IMR-90 (cell line): ENCODE measurements around the gene SMARCA2. TPM values are rescaled to one million over a fixed set of nuclear protein-coding genes. Genes with fewer than 3 reads are reported as not detected.

ENCODE experiments used
- ATAC-seq: fragments of 200-7000 bp; cut with Tn5 transposase; 2 replicates; pipeline ENCODE4 v1.9.1; 2020; ENCODE audit warnings: low read depth, mild to moderate bottlenecking, moderate library complexity
- BruUV-seq: library from RNA; stranded (reverse); fragments of 400-500 nt; replicated peaks from 2 replicates; lab custom pipeline; 2021; lab: Mats Ljungman, UMichigan
- CTCF ChIA-PET: fragments of 300-600 bp; formaldehyde crosslinking; extraction: SDS; loops from one replicate; lab custom pipeline; 2021; ENCODE audit warnings: antibody characterized with exemption; lab: Yijun Ruan, JAX
- POLR2A ChIA-PET: fragments of 300-600 bp; sonication (Branson Sonifier 250); formaldehyde crosslinking; loops from one replicate; lab custom pipeline; 2022; ENCODE audit warnings: antibody characterized with exemption; ENCODE audit not compliant: unreplicated experiment; lab: Charles Lee
- DNase-seq: peaks from one replicate; pipeline ENCODE4 v3.0.0; 2013
- H2AFZ ChIP-seq: replicated peaks from 2 replicates; pipeline ENCODE3; 2013; ENCODE audit warnings: low read length, mild to moderate bottlenecking; ENCODE audit not compliant: poor library complexity
- H2AK5ac ChIP-seq: 2 replicates; pipeline ENCODE4 v1.6.1; 2013; ENCODE audit warnings: low read depth, low read length, inconsistent platforms
- H2AK9ac ChIP-seq: replicated peaks from 2 replicates; pipeline ENCODE3; 2013; ENCODE audit warnings: mild to moderate bottlenecking, low read depth, low read length, moderate library complexity; ENCODE audit not compliant: poor library complexity
- H2BK120ac ChIP-seq: 2 replicates; pipeline ENCODE4 v1.6.1; 2013; ENCODE audit warnings: low read depth, low read length, inconsistent platforms
- H2BK15ac ChIP-seq: 3 replicates; pipeline ENCODE4 v1.6.1; 2013; ENCODE audit warnings: low read depth, low read length, inconsistent platforms
- H2BK20ac ChIP-seq: 2 replicates; pipeline ENCODE4 v1.6.1; 2013; ENCODE audit warnings: low read depth, mild to moderate bottlenecking, inconsistent platforms, low read length, moderate library complexity
- H2BK5ac ChIP-seq: 2 replicates; pipeline ENCODE4 v1.6.1; 2013; ENCODE audit warnings: mild to moderate bottlenecking, low read depth, low read length, inconsistent platforms; ENCODE audit not compliant: poor library complexity, severe bottlenecking
- H3K14ac ChIP-seq: replicated peaks from 2 replicates; pipeline ENCODE4 v1.6.1; 2013; ENCODE audit warnings: low read depth, low read length, inconsistent platforms
- H3K18ac ChIP-seq: 2 replicates; pipeline ENCODE4 v1.6.1; 2013; ENCODE audit warnings: low read depth, low read length, control low read depth
- H3K23ac ChIP-seq: 2 replicates; pipeline ENCODE4 v1.6.1; 2013; ENCODE audit warnings: low read depth, low read length, inconsistent platforms
- H3K27ac ChIP-seq: 2 replicates; pipeline ENCODE4 v1.5.1; 2013; ENCODE audit warnings: mild to moderate bottlenecking, control low read depth, low read length; ENCODE audit not compliant: insufficient read depth
- H3K27me3 ChIP-seq: 2 replicates; pipeline ENCODE4 v1.6.1; 2013; ENCODE audit warnings: low read length; ENCODE audit not compliant: control insufficient read depth, insufficient read depth
- H3K36me3 ChIP-seq: 2 replicates; pipeline ENCODE4 v1.6.1; 2013; ENCODE audit warnings: low read length, mixed read lengths; ENCODE audit not compliant: control insufficient read depth, insufficient read depth
- H3K4ac ChIP-seq: 2 replicates; pipeline ENCODE4 v1.6.1; 2013; ENCODE audit warnings: low read depth, low read length, inconsistent platforms
- H3K4me1 ChIP-seq: 2 replicates; pipeline ENCODE4 v1.6.1; 2013; ENCODE audit warnings: low read length, mixed read lengths; ENCODE audit not compliant: control insufficient read depth, insufficient read depth
- H3K4me2 ChIP-seq: 2 replicates; pipeline ENCODE4 v1.6.1; 2013; ENCODE audit warnings: low read depth, mild to moderate bottlenecking, control low read depth, low read length, moderate library complexity
- H3K4me3 ChIP-seq: 2 replicates; pipeline ENCODE4 v1.5.1; 2013; ENCODE audit warnings: low read depth, mild to moderate bottlenecking, control low read depth, low read length, moderate library complexity; ENCODE audit not compliant: insufficient read depth
- H3K56ac ChIP-seq: 2 replicates; pipeline ENCODE4 v1.6.1; 2013; ENCODE audit warnings: low read length, inconsistent platforms; ENCODE audit not compliant: insufficient read depth; ENCODE audit errors: extremely low read depth
- H3K79me1 ChIP-seq, 2 experiments: 2 replicates each; pipeline ENCODE4 v1.6.1; 2013; ENCODE audit warnings: low read length in 2 of 2, inconsistent platforms in 1 of 2, low read depth in 1 of 2
- H3K9ac ChIP-seq: 2 replicates; pipeline ENCODE4 v1.6.1; 2013; ENCODE audit warnings: low read depth, low read length, control low read depth
- H3K9me1 ChIP-seq: 2 replicates; pipeline ENCODE4 v1.6.1; 2013; ENCODE audit warnings: low read length, inconsistent platforms; ENCODE audit not compliant: insufficient read depth
- H3K9me3 ChIP-seq: 2 replicates; pipeline ENCODE4 v1.6.1; 2013; ENCODE audit warnings: low read length; ENCODE audit not compliant: control insufficient read depth, insufficient read depth
- H4K20me1 ChIP-seq: 2 replicates; pipeline ENCODE4 v1.6.1; 2013; ENCODE audit warnings: low read length, inconsistent platforms; ENCODE audit not compliant: insufficient read depth
- H4K5ac ChIP-seq: 2 replicates; pipeline ENCODE4 v1.6.1; 2013; ENCODE audit warnings: mild to moderate bottlenecking, low read depth, low read length, control low read depth
- H4K8ac ChIP-seq, 2 experiments: 2 replicates each; pipeline ENCODE4 v1.6.1; 2013; ENCODE audit warnings: low read depth in 2 of 2, low read length in 2 of 2, control low read depth in 1 of 2, inconsistent platforms in 1 of 2
- H4K91ac ChIP-seq: 2 replicates; pipeline ENCODE4 v1.6.1; 2013; ENCODE audit warnings: low read depth, low read length, inconsistent platforms; ENCODE audit not compliant: insufficient read depth
- BHLHE40 ChIP-seq: fragments of 150-350 bp; IDR thresholded peaks from 2 replicates; pipeline ENCODE4 v1.6.1; 2016; ENCODE audit warnings: mild to moderate bottlenecking, low read depth, low read length
- CHD1 ChIP-seq: IDR thresholded peaks from 2 replicates; pipeline ENCODE4 v1.6.1; 2012; ENCODE audit warnings: low read depth, low read length, improper control_type of control experiment
- FOS ChIP-seq: fragments of 150-350 bp; IDR thresholded peaks from 2 replicates; pipeline ENCODE4 v1.6.1; 2016; ENCODE audit warnings: low read depth, low read length
- MAFK ChIP-seq: IDR thresholded peaks from 2 replicates; pipeline ENCODE4 v1.6.1; 2012; ENCODE audit warnings: low read depth, low read length, improper control_type of control experiment
- MXI1 ChIP-seq: IDR thresholded peaks from 2 replicates; pipeline ENCODE4 v1.6.1; 2012; ENCODE audit warnings: low read depth, mild to moderate bottlenecking, low read length, moderate library complexity, borderline replicate concordance
- NFE2L2 ChIP-seq: fragments of 150-350 bp; IDR thresholded peaks from 2 replicates; pipeline ENCODE4 v1.6.1; 2016; ENCODE audit warnings: low read depth, mild to moderate bottlenecking, low read length
- POLR2A ChIP-seq: IDR thresholded peaks from 2 replicates; pipeline ENCODE4 v1.6.1; 2012; ENCODE audit warnings: mild to moderate bottlenecking, low read depth, low read length
- RAD21 ChIP-seq: IDR thresholded peaks from 2 replicates; pipeline ENCODE4 v1.6.1; 2012; ENCODE audit warnings: low read length, improper control_type of control experiment
- RCOR1 ChIP-seq: IDR thresholded peaks from 2 replicates; pipeline ENCODE4 v1.6.1; 2012; ENCODE audit warnings: mild to moderate bottlenecking, low read length, improper control_type of control experiment; ENCODE audit not compliant: insufficient replicate concordance
- SMC3 ChIP-seq: fragments of 150-350 bp; IDR thresholded peaks from 2 replicates; pipeline ENCODE4 v1.6.1; 2016; ENCODE audit warnings: low read depth, mild to moderate bottlenecking, antibody characterized with exemption, low read length, moderate library complexity
- WGBS, 2 experiments: methylation state at CpG; one replicate each; pipeline versions ENCODE4 v1.1.5 to v1.1.7; 2013; ENCODE audit warnings: missing lambda C conversion rate in 2 of 2; ENCODE audit not compliant: insufficient read length in 1 of 2; ENCODE audit errors: extremely low coverage in 2 of 2; 5-methylcytosine and 5-hydroxymethylcytosine counted together
- dilution Hi-C: fragments of 300-500 bp; cut with HindIII; formaldehyde crosslinking; loops from one replicate; pipeline ENCODE4 v1.14.3; 2018; ENCODE audit warnings: low sequenced_read_pairs; ENCODE audit not compliant: unreplicated experiment
- in situ Hi-C: fragments of 300-500 bp; cut with MboI; formaldehyde crosslinking; loops from 3 replicates; pipeline ENCODE4 v1.14.3; 2019; ENCODE audit warnings: low sequenced_read_pairs, inconsistent platforms, mixed read lengths
- intact Hi-C: fragments of 100-400 bp; cut with micrococcal nuclease; formaldehyde crosslinking; loops from 2 replicates; pipeline ENCODE4 v1.10.0; 2022
- polyA plus RNA-seq, 3 experiments: library from polyadenylated mRNA; depleted of rRNA; stranded (reverse); fragments of >200 nt; gene quantifications; 2 replicates each; pipeline ENCODE4 v1.2.3, GENCODE V29; 2012; ENCODE audit warnings: low replicate concordance in 1 of 3
- total RNA-seq: library from RNA; depleted of rRNA; stranded (reverse); fragments of >200 nt; gene quantifications from 2 replicates; pipeline ENCODE4 v1.2.3, GENCODE V29; 2012
- TF ChIP-seq, protein P1 (sequence below): conservative IDR thresholded peaks from 2 replicates; pipeline ENCODE4 v1.5.1; 2012; ENCODE audit warnings: mild to moderate bottlenecking, low read depth, low read length, improper control_type of control experiment
- TF ChIP-seq, protein P2 (sequence below): fragments of 150-350 bp; IDR thresholded peaks from 2 replicates; pipeline ENCODE4 v1.6.1; 2017; ENCODE audit warnings: mild to moderate bottlenecking, antibody characterized with exemption, low read length, low read depth

Gene SMARCA2
- total and polyA plus RNA-seq, 2 of the 4 experiments (the other 2 are of a cell fraction): 25.3 to 26.7 TPM

DNA sequence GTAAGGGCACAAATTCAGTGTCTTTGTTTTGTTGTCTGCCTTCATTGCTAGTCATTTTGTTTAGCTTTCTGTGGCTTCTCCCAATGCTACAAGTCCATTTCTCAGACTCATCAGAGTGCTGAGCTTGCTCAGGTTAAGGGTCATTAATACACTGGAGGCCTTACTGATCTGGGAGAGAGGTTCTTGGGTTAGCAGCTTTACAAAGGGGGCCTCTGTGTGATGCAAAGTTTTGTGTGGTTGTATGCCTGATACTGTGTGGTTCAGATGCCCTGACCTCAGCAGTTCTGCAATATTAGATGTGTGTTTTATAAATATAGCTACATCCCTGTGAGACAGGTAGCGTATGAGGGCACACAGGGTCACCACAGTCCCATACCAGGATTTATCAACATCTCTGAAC, 34.8 kb upstream of the SMARCA2 start:
- Histone ChIP-seq H3K79me1 (no peaks in the 10 kb centered on the region), H4K20me1 (no peaks in the 10 kb centered on the region), H3K9ac (no peak overlapping the region), H2AK9ac (no peak overlapping the region), H2AFZ (no peak overlapping the region), H3K4me2 (no peak overlapping the region), H2AK5ac (no peak overlapping the region), H3K4me1 (peaks cover 13% of the 10 kb centered on the region), H2BK5ac (no peak overlapping the region), H3K4ac (no peak overlapping the region), H3K18ac (no peak overlapping the region), H2BK120ac (no peak overlapping the region), H3K56ac (no peak overlapping the region), H3K14ac (no peak overlapping the region), H3K27me3 (peaks cover 6% of the 10 kb centered on the region), H3K23ac (no peak overlapping the region), H3K9me1 (no peaks in the 10 kb centered on the region; the same call in 1 of the 2 replicates), H4K5ac (no peak overlapping the region), H3K27ac (no peak overlapping the region), H2BK15ac (no peak overlapping the region), H3K36me3 (no peaks in the 10 kb centered on the region), H4K91ac (no peak overlapping the region), H3K9me3 (no peaks in the 10 kb centered on the region), H4K8ac (no peak overlapping the region), H2BK20ac (no peak overlapping the region), H3K4me3 (no peak overlapping the region)
- BruUV-seq: no TSS peak
- CTCF ChIA-PET: no interaction called here
- DNase-seq (no peak), ATAC-seq (no peak)
- TF ChIP-seq POLR2A (no peak), FOS (no peak), MXI1 (no peak), SMC3 (no peak), RCOR1 (no peak), MAFK (no peak), BHLHE40 (no peak), NFE2L2 (no peak), CHD1 (no peak), RAD21 (no peak)
- TF ChIP-seq, protein P1, sequence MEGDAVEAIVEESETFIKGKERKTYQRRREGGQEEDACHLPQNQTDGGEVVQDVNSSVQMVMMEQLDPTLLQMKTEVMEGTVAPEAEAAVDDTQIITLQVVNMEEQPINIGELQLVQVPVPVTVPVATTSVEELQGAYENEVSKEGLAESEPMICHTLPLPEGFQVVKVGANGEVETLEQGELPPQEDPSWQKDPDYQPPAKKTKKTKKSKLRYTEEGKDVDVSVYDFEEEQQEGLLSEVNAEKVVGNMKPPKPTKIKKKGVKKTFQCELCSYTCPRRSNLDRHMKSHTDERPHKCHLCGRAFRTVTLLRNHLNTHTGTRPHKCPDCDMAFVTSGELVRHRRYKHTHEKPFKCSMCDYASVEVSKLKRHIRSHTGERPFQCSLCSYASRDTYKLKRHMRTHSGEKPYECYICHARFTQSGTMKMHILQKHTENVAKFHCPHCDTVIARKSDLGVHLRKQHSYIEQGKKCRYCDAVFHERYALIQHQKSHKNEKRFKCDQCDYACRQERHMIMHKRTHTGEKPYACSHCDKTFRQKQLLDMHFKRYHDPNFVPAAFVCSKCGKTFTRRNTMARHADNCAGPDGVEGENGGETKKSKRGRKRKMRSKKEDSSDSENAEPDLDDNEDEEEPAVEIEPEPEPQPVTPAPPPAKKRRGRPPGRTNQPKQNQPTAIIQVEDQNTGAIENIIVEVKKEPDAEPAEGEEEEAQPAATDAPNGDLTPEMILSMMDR: no peak
- TF ChIP-seq, protein P2, sequence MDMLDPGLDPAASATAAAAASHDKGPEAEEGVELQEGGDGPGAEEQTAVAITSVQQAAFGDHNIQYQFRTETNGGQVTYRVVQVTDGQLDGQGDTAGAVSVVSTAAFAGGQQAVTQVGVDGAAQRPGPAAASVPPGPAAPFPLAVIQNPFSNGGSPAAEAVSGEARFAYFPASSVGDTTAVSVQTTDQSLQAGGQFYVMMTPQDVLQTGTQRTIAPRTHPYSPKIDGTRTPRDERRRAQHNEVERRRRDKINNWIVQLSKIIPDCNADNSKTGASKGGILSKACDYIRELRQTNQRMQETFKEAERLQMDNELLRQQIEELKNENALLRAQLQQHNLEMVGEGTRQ: no peak
- in situ Hi-C loops: no loop called here
- POLR2A ChIA-PET: no interaction called here
- dilution Hi-C loops: no loop called here
- intact Hi-C loops: no loop called here
- no CpG with 5 or more reads among the region's 1 CpG for WGBS, 2 experiments
